NT2/D1 (cell line): ENCODE data around the gene ESRRB.

Source experiments
- YY1 ChIP-seq: IDR thresholded peaks from 2 replicates; pipeline ENCODE4 v1.6.1; 2011; ENCODE audit not compliant: insufficient read length, insufficient read depth
- ZNF274 ChIP-seq: IDR thresholded peaks from 2 replicates; pipeline ENCODE4 v1.6.1; 2011; ENCODE audit warnings: mild to moderate bottlenecking, low read depth, low read length

GRCh38 chr14:76339728-76340615, 36.0 kb upstream of the ESRRB start:
- TF ChIP-seq YY1: no peak
- no peak for TF ChIP-seq ZNF274
